Panc1 (cell line): Measurements from ENCODE around the gene TAS2R38.

Experiments
- POLR2AphosphoS5 ChIP-seq: IDR thresholded peaks from 2 replicates; pipeline ENCODE4 v1.6.1; 2012; ENCODE audit warnings: mild to moderate bottlenecking, low read depth, low read length, moderate library complexity
- SIN3A ChIP-seq: IDR thresholded peaks from 2 replicates; pipeline ENCODE4 v1.6.1; 2012; ENCODE audit warnings: low read depth, mild to moderate bottlenecking, low read length, moderate library complexity, borderline replicate concordance; ENCODE audit not compliant: insufficient read depth
- TF ChIP-seq, protein P1 (sequence below), 2 experiments: IDR thresholded peaks; 2 replicates each; pipeline ENCODE4 v1.6.1; 2011 to 2012; ENCODE audit warnings: low read depth in 2 of 2, control low read depth in 1 of 2, low read length in 1 of 2, mild to moderate bottlenecking in 1 of 2, moderate library complexity in 1 of 2; ENCODE audit not compliant: insufficient read depth in 1 of 2
- TF ChIP-seq, protein P2 (sequence below): fragments of 450-650 bp; IDR thresholded peaks from 2 replicates; pipeline ENCODE4 v1.5.1; 2017; ENCODE audit warnings: mild to moderate bottlenecking

DNA sequence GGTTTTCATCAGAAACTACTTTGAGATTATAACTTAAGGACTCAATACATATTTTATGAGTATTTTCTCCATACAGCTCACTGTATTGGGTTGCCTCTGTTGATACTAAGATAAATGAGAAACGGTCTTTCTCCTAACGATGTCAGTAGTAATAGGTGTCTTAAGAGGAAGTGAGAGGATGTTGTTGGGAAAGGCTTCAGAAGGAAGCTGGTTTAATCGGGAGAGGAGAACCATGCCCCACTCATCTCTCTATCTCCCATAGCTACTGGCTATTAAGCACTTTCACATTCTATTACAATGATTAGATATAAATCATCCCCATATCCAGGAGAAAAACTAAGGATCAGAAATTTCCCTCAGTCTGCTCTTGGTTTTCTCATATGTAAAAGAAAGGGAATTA, 28.8 kb downstream of the TAS2R38 start:
- TF ChIP-seq, protein P1, sequence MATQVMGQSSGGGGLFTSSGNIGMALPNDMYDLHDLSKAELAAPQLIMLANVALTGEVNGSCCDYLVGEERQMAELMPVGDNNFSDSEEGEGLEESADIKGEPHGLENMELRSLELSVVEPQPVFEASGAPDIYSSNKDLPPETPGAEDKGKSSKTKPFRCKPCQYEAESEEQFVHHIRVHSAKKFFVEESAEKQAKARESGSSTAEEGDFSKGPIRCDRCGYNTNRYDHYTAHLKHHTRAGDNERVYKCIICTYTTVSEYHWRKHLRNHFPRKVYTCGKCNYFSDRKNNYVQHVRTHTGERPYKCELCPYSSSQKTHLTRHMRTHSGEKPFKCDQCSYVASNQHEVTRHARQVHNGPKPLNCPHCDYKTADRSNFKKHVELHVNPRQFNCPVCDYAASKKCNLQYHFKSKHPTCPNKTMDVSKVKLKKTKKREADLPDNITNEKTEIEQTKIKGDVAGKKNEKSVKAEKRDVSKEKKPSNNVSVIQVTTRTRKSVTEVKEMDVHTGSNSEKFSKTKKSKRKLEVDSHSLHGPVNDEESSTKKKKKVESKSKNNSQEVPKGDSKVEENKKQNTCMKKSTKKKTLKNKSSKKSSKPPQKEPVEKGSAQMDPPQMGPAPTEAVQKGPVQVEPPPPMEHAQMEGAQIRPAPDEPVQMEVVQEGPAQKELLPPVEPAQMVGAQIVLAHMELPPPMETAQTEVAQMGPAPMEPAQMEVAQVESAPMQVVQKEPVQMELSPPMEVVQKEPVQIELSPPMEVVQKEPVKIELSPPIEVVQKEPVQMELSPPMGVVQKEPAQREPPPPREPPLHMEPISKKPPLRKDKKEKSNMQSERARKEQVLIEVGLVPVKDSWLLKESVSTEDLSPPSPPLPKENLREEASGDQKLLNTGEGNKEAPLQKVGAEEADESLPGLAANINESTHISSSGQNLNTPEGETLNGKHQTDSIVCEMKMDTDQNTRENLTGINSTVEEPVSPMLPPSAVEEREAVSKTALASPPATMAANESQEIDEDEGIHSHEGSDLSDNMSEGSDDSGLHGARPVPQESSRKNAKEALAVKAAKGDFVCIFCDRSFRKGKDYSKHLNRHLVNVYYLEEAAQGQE (IDR thresholded peaks at IDR 0.05; ENCODE audit: insufficient read depth in 1 of 2, low read depth in 2 of 2, low read length in 1 of 2), result no peak
- no peak for TF ChIP-seq SIN3A
- TF ChIP-seq, protein P2, sequence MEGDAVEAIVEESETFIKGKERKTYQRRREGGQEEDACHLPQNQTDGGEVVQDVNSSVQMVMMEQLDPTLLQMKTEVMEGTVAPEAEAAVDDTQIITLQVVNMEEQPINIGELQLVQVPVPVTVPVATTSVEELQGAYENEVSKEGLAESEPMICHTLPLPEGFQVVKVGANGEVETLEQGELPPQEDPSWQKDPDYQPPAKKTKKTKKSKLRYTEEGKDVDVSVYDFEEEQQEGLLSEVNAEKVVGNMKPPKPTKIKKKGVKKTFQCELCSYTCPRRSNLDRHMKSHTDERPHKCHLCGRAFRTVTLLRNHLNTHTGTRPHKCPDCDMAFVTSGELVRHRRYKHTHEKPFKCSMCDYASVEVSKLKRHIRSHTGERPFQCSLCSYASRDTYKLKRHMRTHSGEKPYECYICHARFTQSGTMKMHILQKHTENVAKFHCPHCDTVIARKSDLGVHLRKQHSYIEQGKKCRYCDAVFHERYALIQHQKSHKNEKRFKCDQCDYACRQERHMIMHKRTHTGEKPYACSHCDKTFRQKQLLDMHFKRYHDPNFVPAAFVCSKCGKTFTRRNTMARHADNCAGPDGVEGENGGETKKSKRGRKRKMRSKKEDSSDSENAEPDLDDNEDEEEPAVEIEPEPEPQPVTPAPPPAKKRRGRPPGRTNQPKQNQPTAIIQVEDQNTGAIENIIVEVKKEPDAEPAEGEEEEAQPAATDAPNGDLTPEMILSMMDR, result no peak
- no peak for TF ChIP-seq POLR2AphosphoS5
